ENCODE data around the gene DDX25. TPM values are rescaled to one million over a fixed set of nuclear protein-coding genes. Genes with fewer than 3 reads are reported as not detected.

Gene DDX25
- total and polyA plus RNA-seq, 2 of the 4 experiments (the other 2 are of a cell fraction): under 0.01 TPM; not detected in 1

- Histone ChIP-seq H3K4me1 (ENCODE audit: control insufficient read depth, insufficient read depth, low read length) (no peaks in the 10 kb centered on the region), H3K9me1 (ENCODE audit: insufficient read depth, low read length) (no peaks in the 10 kb centered on the region), H3K18ac (ENCODE audit: low read depth, low read length) (no peak overlapping the region), H3K9me3 (ENCODE audit: control insufficient read depth, insufficient read depth, low read length) (no peaks in the 10 kb centered on the region), H2AK9ac (replicated peaks; ENCODE audit: low read depth, low read length, poor library complexity) (no peak overlapping the region), H3K4me2 (ENCODE audit: low read depth, low read length) (no peak overlapping the region), H4K8ac (ENCODE audit: low read depth in 2 of 2, low read length in 2 of 2) (no peak overlapping the region), H2BK15ac (ENCODE audit: low read depth, low read length) (no peak overlapping the region), H4K91ac (ENCODE audit: insufficient read depth, low read depth, low read length) (no peak overlapping the region), H2AFZ (replicated peaks; ENCODE audit: low read length, poor library complexity) (no peak overlapping the region), H4K20me1 (ENCODE audit: insufficient read depth, low read length) (no peaks in the 10 kb centered on the region), H2BK120ac (ENCODE audit: low read depth, low read length) (no peak overlapping the region), H2AK5ac (ENCODE audit: low read depth, low read length) (no peak overlapping the region), H3K9ac (ENCODE audit: low read depth, low read length) (no peak overlapping the region), H3K27me3 (ENCODE audit: control insufficient read depth, insufficient read depth, low read length) (peaks cover 4% of the 10 kb centered on the region), H2BK5ac (ENCODE audit: low read depth, low read length, poor library complexity, severe bottlenecking) (no peak overlapping the region), H3K4ac (ENCODE audit: low read depth, low read length) (no peak overlapping the region), H4K5ac (ENCODE audit: low read depth, low read length) (no peak overlapping the region), H3K23ac (ENCODE audit: low read depth, low read length) (no peak overlapping the region), H3K56ac (ENCODE audit: extremely low read depth, insufficient read depth, low read length) (no peak overlapping the region), H3K14ac (replicated peaks; ENCODE audit: low read depth, low read length) (no peak overlapping the region), H3K79me1 (ENCODE audit: low read depth in 1 of 2, low read length in 2 of 2) (no peaks in the 10 kb centered on the region), H3K36me3 (ENCODE audit: control insufficient read depth, insufficient read depth, low read length) (no peaks in the 10 kb centered on the region), H2BK20ac (ENCODE audit: low read depth, low read length) (no peak overlapping the region), H3K27ac (ENCODE audit: insufficient read depth, low read length) (no peak overlapping the region), H3K4me3 (ENCODE audit: insufficient read depth, low read depth, low read length) (no peak overlapping the region)
- BruUV-seq (replicated peaks): no TSS peak
- in situ Hi-C loops (cut with MboI; ENCODE audit: low sequenced_read_pairs): no loop called here
- WGBS, 2 experiments (ENCODE audit: extremely low coverage in 2 of 2, insufficient read length in 1 of 2): 88% methylated on average over 7 of the region's 21 CpGs; no CpG with 5 or more reads in 1 of the 2 experiments
- TF ChIP-seq CTCF (conservative IDR thresholded peaks at IDR 0.05; ENCODE audit: low read depth, low read length) (no peak), MAZ (IDR thresholded peaks at IDR 0.05; ENCODE audit: borderline replicate concordance, low read depth, low read length) (no peak), MAFK (IDR thresholded peaks at IDR 0.05; ENCODE audit: low read depth, low read length) (no peak), NFE2L2 (IDR thresholded peaks at IDR 0.05; ENCODE audit: low read depth, low read length) (no peak), POLR2A (IDR thresholded peaks at IDR 0.05; ENCODE audit: low read depth, low read length) (no peak), BHLHE40 (IDR thresholded peaks at IDR 0.05; ENCODE audit: low read depth, low read length) (no peak), FOS (IDR thresholded peaks at IDR 0.05; ENCODE audit: low read depth, low read length) (no peak), CHD1 (IDR thresholded peaks at IDR 0.05; ENCODE audit: low read depth, low read length) (no peak), MXI1 (IDR thresholded peaks at IDR 0.05; ENCODE audit: borderline replicate concordance, low read depth, low read length) (no peak), ELK1 (IDR thresholded peaks at IDR 0.05; ENCODE audit: borderline replicate concordance, low read depth, low read length) (no peak), SMC3 (IDR thresholded peaks at IDR 0.05; ENCODE audit: low read depth, low read length) (no peak), RCOR1 (IDR thresholded peaks at IDR 0.05; ENCODE audit: insufficient replicate concordance, low read length) (no peak), USF2 (IDR thresholded peaks at IDR 0.05; ENCODE audit: low read depth, low read length) (no peak), CEBPB (IDR thresholded peaks at IDR 0.05; ENCODE audit: low read depth, low read length) (no peak), RAD21 (IDR thresholded peaks at IDR 0.05; ENCODE audit: low read length) (no peak), RFX5 (IDR thresholded peaks at IDR 0.05; ENCODE audit: low read depth, low read length) (no peak)
- ChIA-PET CTCF (no interaction called here), POLR2A (ENCODE audit: unreplicated experiment) (no interaction called here)
- no peak for DNase-seq
- intact Hi-C loops (cut with micrococcal nuclease): no loop called here
- dilution Hi-C loops (cut with HindIII; ENCODE audit: low sequenced_read_pairs, unreplicated experiment): no loop called here
- no peak for ATAC-seq (ENCODE audit: low read depth)
Measured at GRCh38 chr11:125954123-125954944, 50.0 kb downstream of the DDX25 start.

Measured in IMR-90 (cell line).